ENCODE results near the gene SMIM30. TPM values are rescaled to one million over a fixed set of nuclear protein-coding genes. Genes with fewer than 3 reads are reported as not detected.
"Not testable (repeated sequence)": the region's sequence is repeated elsewhere in the genome, so short reads cannot be mapped to it uniquely, and the experiment has no call there.

The SMIM30 gene
- total RNA-seq, 4 donors from 2014 or later, result 17.8 to 42.4 (median 25.0) TPM

DNA sequence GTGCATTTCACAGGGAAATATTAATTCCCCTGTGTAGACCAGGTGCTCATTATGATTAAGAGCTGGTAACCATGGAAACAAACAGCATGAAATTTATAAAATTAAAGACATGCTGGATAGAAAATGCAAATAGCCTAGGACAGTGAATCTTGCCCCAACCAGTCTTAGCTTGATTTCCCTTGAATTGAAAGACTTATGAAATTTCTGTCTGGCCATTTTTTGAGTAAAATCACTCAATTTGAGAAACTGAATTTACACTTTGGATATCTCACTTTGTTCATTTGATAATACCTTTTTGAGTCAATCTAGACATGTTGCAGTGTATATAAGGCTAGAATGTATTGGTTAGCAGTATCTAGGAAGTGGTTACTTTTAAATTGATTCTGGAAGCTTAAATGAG is 4.4 kb upstream of the SMIM30 start:
- Histone ChIP-seq H3K27me3 (no peaks in the 10 kb centered on the region), H3K4me3 (no peak overlapping the region), H3K36me3 (no peaks in the 10 kb centered on the region), H3K27ac (no peak overlapping the region), H3K4me1 (peaks cover 0 to 10% (median under 1%) of the 10 kb centered on the region in 4 donors), H3K9me3 (no peaks in the 10 kb centered on the region)
- TF ChIP-seq EP300 (IDR thresholded peaks at IDR 0.05) (no peak), POLR2A (IDR thresholded peaks at IDR 0.05) (no peak)
- TF ChIP-seq, protein P1, sequence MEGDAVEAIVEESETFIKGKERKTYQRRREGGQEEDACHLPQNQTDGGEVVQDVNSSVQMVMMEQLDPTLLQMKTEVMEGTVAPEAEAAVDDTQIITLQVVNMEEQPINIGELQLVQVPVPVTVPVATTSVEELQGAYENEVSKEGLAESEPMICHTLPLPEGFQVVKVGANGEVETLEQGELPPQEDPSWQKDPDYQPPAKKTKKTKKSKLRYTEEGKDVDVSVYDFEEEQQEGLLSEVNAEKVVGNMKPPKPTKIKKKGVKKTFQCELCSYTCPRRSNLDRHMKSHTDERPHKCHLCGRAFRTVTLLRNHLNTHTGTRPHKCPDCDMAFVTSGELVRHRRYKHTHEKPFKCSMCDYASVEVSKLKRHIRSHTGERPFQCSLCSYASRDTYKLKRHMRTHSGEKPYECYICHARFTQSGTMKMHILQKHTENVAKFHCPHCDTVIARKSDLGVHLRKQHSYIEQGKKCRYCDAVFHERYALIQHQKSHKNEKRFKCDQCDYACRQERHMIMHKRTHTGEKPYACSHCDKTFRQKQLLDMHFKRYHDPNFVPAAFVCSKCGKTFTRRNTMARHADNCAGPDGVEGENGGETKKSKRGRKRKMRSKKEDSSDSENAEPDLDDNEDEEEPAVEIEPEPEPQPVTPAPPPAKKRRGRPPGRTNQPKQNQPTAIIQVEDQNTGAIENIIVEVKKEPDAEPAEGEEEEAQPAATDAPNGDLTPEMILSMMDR (IDR thresholded peaks at IDR 0.05), result no peak
- no peak for DNase-seq (ENCODE audit: low spot score in 2 of 2)

DNA sequence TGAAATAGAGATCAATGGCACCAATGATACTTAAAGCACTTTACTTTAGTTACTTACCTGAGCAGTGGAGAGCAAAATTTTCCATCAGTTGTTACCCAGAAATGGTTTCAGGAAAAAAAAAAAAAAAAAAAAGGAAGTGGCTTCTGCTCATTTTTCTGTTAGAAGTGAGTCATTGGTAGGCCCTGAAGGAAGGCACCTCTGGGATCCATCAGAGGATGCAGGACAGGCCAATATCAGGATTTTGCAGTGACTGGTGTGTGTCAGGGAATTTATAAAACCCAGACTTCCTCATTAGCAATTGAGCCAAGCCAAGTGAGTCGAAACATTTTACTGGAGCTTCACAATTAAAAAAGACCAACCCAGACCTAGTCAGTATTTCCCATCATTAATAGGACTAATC is 2.3 kb upstream of the SMIM30 start:
- TF ChIP-seq EP300 (IDR thresholded peaks at IDR 0.05) (no peak), POLR2A (IDR thresholded peaks at IDR 0.05) (no peak)
- TF ChIP-seq, protein P1 (IDR thresholded peaks at IDR 0.05), result no peak
- Histone ChIP-seq H3K9me3 (no peaks in the 10 kb centered on the region), H3K36me3 (peaks cover 0 to 8% (median 0%) of the 10 kb centered on the region in 3 donors), H3K27ac (no peak overlapping the region), H3K4me1 (peaks cover 0 to 15% (median 3%) of the 10 kb centered on the region in 4 donors), H3K27me3 (no peaks in the 10 kb centered on the region), H3K4me3 (no peak overlapping the region)
- WGBS, 2 donors, result 68 to 83% methylated on average over 1 of the region's 1 CpG
- DNase-seq (ENCODE audit: low spot score in 2 of 2), result no peak

DNA sequence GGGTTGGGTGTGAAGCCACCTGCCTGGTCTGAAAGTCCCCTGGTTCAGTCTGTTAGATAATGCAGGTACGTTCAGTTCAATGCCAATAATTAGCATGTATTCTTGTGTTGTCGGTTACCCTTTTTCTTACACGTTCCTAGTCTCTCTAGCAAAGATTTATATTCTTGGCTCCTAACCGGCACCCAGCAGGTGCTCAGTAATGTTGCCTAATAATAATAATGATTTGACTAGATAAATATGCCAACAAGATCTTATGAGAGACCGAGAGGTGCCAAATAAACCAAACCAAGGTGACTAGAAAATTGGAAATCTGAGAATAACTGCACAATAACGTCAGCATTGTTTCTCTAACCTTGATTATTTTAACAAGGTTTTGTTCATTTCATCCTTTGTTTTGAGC is 1.1 kb upstream of the SMIM30 start:
- WGBS, 2 donors, result 82 to 85% methylated on average over 6 of the region's 6 CpGs
- Histone ChIP-seq H3K36me3 (peaks cover 0 to 12% (median 0%) of the 10 kb centered on the region in 3 donors), H3K4me1 (peaks cover 0 to 15% (median 3%) of the 10 kb centered on the region in 4 donors), H3K27me3 (no peaks in the 10 kb centered on the region), H3K27ac (no peak overlapping the region), H3K4me3 (no peak overlapping the region), H3K9me3 (no peaks in the 10 kb centered on the region)
- TF ChIP-seq POLR2A (IDR thresholded peaks at IDR 0.05) (no peak), EP300 (IDR thresholded peaks at IDR 0.05) (no peak)
- TF ChIP-seq, protein P1 (IDR thresholded peaks at IDR 0.05), result no peak
- no peak for DNase-seq (ENCODE audit: low spot score in 2 of 2)

DNA sequence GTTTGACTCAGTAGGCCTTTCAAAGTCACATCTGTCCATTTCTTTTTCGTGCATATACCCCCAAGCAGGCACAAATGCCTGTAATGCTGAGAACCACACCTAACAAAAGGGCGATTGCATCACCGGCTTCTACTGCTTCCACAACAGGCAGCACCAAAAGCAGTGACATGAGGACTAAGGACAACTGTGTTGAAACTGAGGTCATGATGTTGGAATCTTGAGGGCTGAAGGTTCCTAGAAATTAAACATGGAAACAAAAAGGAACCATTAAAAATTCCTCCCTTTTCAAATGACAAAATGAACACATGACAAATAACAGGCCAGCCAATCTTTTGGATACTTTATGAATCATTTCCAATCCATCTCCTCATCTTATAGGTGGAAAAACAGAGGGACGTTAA is 980 bp downstream of the SMIM30 start:
- not testable (repeated sequence) for H3K27me3 ChIP-seq, H3K9me3 ChIP-seq
- peak in 1 of 2 donors; percentile 16 for DNase-seq (ENCODE audit: low spot score in 2 of 2)
- peak overlapping the region in 2 of 4 donors; percentile 66 to 72 for H3K27ac ChIP-seq
- peak overlapping the region in 2 of 4 donors; percentile 44 to 65 for H3K4me3 ChIP-seq
- 75 to 78% methylated on average over 4 of the region's 4 CpGs for WGBS, 2 donors
- peaks cover 0 to 18% (median 0%) of the 10 kb centered on the region in 3 donors for H3K36me3 ChIP-seq
- H3K4me1 ChIP-seq, result peaks cover 0 to 15% (median 3%) of the 10 kb centered on the region in 4 donors

DNA sequence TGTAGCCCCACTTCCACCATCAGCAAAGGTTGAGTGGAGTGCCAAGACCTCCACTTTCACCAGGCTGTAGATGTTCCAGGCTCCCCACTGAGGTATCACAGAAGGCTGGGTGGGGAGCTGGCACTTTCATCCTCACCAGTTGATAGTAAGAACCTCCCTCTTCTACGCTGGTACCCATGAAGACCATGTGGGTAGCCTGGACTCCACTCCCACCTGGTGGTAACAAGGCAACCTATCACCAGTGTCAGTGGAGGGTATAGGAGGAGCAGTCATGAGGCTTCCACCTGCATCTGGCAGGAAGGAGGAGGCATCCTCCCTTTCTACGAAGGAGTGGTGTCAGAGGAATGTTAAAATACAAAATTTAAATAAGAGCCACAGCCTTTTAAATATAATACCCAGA is 4.4 kb downstream of the SMIM30 start:
- no peak for DNase-seq (ENCODE audit: low spot score in 2 of 2)
- Histone ChIP-seq H3K4me3 (no peak overlapping the region), H3K4me1 (peaks cover 0 to 11% (median 3%) of the 10 kb centered on the region in 4 donors), H3K36me3 (peaks cover 0 to 18% (median 0%) of the 10 kb centered on the region in 3 donors), H3K27ac (no peak overlapping the region), H3K27me3 (no peaks in the 10 kb centered on the region), H3K9me3 (no peaks in the 10 kb centered on the region)
- 75 to 89% methylated on average over 2 of the region's 2 CpGs for WGBS, 2 donors
- TF ChIP-seq, protein P1 (IDR thresholded peaks at IDR 0.05), result no peak
- TF ChIP-seq EP300 (IDR thresholded peaks at IDR 0.05) (no peak), POLR2A (IDR thresholded peaks at IDR 0.05) (no peak)

DNA sequence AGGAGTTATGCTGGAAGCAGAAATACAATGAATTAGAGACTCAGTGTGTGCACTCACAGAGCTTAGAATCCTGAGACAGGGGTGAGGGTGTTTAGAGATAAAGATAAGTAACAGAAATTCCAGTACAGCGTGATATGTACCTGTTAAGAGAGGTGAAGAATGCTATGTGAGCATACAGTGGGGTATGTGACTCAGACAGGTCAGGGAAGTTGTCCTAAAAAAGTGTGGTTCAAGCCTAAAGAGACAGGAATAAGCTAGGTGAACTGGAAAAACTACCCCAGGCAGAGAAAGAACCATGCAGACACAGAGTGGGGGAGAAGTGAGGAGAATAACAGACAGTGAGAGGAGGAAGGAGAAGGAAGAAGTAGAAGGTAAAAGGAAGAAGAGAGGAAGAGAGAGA is 8.6 kb downstream of the SMIM30 start:
- no peaks in the 10 kb centered on the region for H3K4me1 ChIP-seq
- H3K36me3 ChIP-seq, result peaks cover 0 to 6% (median 0%) of the 10 kb centered on the region in 3 donors
- H3K9me3 ChIP-seq, result no peaks in the 10 kb centered on the region
- WGBS, 2 donors, result 59 to 92% methylated on average over 1 of the region's 1 CpG
- TF ChIP-seq POLR2A (IDR thresholded peaks at IDR 0.05) (no peak), EP300 (IDR thresholded peaks at IDR 0.05) (no peak)
- TF ChIP-seq, protein P1 (IDR thresholded peaks at IDR 0.05), result no peak
- no peaks in the 10 kb centered on the region for H3K27me3 ChIP-seq
- no peak overlapping the region for H3K4me3 ChIP-seq
- H3K27ac ChIP-seq, result no peak overlapping the region
- no peak for DNase-seq (ENCODE audit: low spot score in 2 of 2)
